GM18858 (cell line): Measurements from ENCODE around the gene RUNX1.

Experiments used
- ATAC-seq: cut with Tn5 transposase; IDR thresholded peaks from one replicate; pipeline ENCODE4 v1.9.1; 2021; ENCODE audit not compliant: unreplicated experiment

The RUNX1 gene

DNA sequence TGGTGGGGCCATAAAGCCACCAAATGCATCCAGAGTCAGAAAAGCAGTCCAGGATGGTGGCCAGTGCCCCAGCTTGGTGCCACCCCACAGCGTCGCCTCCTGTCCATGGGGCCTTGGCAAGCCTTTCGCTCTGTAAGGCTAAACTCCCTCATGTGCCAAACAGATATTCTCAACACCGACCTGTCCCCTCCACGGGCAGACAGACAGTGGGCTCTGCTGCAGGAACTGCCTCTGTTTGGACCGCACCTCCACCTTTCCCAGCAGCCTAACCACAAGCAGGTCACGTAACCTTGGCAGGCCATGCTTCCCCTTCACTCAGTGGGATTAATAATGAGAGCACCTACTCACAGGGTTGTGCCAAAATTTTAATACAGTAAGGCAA lies 11.7 kb downstream of the RUNX1 start:
- ATAC-seq = no peak

DNA sequence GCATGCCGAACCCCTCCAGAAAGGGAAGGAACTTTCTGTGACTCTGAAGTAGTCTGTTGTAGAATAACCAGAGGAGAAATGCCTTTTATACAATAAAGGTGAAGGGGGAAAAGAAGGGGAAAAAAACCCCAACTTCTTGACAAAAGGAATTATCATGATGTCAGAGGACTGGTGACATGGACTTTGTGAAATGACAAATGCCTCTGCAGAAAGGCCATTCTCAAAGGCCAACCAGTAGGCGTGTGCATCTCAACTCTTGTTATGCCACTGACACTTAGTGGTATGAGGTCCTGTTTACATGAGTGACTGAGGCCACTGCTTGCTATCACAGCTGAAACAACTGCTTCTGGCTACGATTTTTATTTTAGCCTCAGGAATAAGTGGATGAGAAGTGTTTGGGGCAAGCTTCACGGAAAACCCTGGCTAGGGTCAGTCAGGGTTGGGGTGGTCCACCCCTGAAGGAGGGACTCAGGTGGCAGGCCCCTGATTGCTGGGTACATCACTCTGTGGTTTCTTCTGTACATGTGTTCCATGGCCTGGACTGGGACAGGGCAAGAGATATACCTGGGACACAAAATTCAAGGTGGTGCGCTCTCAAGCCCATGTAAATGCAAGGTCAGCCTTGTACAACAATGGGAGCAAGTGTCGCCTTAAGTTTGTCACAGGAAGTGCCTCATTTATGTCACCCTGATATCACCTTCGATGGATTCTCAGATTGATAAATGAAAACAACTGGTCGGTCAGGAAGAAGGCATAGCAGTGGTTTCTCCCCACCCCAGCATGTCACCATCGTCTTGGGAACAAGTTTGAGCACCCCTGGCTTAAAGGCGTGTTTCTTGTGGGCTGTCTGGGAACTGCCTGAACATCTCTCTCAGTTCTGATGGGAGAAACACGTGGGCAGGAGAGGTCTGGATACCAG lies 12.4 kb downstream of the RUNX1 start:
- ATAC-seq = no peak

DNA sequence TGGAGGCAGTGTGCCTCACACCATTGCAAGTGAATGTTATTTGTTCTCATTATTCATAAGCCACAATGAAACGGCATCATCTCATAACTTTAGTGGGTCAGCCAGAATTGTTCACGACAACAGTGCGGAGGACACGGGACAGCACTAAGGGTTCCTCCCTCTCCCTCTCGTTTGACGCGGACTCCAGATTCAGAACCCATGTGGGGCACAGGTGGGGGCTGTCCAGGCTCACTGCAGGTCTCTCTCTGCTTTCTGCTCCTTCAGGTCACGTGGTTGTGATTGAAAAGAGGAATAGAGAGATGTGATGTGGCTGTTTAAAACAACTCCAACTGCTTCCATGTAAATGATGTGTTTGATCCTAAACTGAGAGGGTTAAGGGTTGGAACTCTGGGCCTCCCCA lies 13.5 kb downstream of the RUNX1 start:
- no peak for ATAC-seq

DNA sequence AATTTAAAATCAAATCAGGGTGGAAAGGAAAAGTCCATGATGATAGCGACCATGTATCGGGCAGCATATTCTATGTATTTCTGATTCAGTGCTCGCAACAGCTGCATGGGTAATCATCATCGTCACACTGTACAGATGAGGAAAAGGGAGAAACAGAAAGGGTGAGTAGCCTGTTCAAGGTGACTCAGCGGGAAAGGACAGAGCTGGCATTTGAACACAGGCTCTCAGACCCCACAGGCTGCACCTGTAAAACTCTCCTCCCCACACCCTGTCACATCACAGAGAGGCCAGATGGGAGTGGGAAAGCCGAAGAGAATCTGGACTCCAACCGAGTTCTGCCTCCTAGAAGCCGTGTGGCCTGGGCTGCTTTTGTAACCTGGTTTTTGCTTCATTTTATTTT lies 14.0 kb downstream of the RUNX1 start:
- no peak for ATAC-seq

DNA sequence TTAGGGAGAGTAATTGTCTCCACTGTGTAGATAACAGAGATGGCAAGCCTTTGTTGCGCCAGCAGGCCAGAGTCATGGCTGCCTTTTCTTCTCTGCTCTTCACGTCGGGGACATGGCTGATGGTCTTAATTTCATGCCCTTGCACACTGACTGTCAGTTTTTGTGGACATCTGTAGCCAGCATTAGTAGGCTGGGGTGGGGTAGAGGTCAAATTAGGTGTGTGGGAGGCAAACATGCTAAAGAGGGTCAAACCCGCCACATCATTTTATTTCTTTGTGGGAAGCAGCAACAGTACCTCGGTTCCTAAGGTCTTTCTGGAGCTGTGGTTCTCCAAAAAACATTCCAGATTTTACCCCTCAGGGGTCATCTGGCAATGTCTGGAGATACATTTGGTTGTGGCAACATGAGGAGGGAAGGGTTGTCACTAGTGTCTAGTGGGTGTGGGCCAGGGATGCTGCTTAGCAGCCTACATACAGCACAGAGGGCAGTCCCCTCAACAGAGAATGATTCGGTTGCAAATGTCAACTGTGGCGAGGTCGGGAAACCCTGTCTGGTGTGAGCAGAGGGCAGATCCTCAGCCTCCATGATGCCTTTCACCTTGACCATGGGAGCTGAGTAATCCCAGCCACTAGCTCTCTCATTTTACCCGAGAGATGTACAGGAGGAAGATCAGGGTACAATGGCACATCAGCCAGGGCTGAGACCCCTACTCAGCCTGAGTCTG lies 14.7 kb downstream of the RUNX1 start:
- ATAC-seq = no peak

DNA sequence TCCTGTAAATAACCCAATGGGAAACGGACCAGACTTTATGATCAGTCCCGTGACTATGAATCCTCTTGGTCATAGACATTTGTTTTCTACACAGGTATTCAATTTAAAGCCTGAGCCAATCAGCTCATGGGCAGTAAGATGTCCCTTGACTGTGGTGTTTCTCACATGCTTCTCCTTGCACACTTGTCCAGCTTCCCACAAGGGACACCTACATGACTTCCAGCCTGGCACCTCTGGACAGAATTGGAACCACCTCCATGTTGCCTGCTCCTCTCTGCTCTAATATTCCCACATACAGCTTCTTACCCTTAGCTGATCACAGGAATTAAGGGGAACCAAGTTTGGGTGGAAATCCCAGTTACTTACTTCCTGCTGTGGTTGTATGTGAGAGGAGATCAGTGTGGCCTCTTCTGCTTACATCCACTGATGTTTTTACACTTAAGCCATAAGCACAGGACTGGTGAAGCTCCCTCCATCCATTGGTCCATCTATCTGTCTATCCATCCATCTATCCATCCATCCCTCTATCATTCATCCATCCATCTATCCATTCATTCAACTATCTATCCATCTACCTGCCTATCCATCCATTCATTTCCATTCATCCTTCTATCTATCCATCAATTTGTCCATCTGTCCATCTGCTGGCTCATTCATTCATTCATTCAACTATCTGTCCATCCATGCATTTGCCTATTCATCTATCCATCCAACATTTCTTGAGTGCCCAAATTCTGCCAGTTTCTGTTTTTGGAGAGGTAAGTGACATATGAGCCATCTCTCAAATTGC lies 16.4 kb downstream of the RUNX1 start:
- ATAC-seq = no peak

DNA sequence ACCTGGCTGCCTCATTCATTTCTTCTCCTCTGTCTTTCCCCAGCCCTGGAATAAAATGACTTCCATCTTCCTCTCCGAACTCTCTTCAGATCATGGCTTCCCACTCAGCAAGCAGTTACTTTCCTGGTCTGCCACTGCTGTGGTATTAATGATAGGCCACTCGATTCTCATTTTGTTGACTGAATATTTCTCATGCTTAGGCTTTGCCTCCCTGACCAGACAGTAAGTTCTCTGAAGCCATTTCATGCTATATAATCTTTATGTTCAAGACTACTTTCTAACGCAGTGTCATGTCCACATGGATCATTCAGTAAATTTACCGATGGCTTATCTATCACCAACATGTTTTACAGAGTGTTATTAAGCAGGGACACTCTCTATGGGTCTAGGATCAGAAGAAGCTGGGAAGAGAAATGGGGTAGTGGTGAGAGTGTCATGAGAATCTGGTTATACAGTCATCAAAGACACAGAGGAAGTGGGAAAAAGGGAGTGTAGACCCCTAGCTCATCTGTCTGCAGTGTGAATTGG lies 20.6 kb downstream of the RUNX1 start:
- ATAC-seq = no peak

DNA sequence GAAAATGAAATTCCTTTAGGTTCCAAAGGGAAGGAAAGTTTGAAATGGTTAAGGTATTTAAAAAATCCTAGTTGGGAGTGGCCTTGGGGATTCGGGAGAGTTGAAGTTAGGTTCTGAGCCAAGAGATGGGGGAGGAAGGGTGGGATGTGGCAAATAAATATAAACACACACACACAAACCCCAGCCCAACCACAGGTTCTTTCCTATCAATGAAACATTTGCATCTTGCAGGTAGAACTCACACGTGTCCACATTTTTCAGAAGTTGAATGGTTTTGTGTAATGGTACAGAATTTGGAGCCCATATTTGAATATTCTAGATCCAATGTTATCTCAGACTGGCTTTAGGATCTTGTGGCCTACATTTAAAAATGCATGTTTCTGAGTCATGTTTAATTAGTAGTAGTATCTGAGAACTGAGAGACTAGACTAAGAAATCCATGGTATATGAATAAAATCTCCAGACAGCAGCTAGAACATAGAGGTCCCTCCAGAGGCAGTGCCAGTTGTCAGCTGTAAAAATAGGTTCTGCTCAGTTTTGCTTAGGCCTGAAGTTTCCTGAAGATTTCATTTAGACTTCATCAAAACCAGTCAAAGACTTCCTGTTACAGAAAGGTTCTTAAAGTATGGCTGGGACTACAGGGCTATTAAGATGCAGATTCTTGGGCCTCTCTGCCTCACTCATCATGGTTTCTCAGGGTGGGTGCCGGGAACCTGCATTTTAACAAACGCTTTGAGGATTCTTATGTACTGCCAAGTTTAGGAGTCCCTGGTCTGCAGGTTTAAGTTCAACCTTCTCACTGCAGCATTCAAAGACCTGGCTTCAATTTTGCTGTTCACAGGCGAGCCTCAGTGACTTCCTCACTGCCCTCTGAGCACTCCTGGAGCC lies 21.3 kb downstream of the RUNX1 start:
- no peak for ATAC-seq

DNA sequence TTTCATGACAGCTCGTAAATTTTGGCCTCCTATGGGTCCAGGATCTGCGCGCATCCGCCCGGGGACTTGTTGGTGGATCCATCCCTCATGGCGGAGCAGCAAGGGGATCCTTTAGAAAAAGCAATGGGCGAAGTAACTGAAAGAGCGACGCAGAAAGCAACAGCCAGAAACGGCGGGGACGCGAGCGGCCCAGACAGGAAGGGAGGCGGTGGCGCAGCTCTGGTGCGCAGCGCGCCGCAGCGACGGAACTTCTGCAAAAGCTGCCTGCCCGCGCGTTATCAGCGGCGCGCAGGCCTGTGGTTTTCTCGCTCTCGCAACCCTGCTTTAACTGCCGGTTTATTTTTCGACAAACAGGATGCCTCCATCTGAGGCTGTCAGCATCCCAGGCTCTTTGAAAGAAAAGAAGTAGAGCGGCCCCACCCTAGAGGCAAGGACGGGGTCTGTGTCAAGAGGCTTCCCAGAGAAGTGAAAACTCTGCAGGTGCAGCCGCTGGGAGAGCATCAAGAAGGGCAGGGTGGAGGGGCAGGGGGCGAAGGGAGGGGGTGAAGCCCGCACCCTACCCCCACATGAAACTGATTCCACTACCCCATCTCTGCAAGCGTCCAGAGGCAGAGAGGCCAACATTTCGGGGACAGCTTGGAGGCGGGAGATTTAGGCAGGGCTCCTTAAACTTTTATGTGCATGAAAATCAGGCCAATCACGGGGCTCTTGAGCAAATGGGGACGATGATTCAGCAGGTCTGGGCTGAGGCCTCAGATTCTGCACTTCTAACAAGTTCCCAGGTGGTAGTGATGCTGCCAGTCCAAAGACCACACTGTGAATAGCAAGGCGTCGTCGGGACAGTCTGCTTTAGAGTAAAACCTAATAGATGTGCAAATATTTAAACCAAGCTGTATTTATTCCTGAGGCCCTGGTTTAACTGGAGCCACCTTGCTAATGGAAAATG lies 22.2 kb downstream of the RUNX1 start:
- ATAC-seq = peak; percentile 57

DNA sequence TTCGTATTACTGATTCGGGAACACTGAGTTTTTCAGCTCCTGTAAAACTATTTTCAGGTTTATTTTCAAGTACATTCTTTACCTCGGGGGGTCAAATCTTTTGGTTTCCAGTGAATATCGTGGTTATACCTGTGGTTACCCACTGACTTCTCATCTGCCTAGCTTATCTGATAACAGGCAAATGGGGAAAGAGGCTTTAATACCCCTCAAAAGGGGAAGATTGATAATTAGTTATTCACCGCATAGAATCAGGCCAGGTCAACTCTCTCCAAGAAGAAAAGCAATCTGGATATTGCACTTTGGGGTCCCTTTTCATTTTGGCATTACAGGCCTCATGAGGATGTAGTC lies 23.0 kb downstream of the RUNX1 start:
- ATAC-seq = no peak

DNA sequence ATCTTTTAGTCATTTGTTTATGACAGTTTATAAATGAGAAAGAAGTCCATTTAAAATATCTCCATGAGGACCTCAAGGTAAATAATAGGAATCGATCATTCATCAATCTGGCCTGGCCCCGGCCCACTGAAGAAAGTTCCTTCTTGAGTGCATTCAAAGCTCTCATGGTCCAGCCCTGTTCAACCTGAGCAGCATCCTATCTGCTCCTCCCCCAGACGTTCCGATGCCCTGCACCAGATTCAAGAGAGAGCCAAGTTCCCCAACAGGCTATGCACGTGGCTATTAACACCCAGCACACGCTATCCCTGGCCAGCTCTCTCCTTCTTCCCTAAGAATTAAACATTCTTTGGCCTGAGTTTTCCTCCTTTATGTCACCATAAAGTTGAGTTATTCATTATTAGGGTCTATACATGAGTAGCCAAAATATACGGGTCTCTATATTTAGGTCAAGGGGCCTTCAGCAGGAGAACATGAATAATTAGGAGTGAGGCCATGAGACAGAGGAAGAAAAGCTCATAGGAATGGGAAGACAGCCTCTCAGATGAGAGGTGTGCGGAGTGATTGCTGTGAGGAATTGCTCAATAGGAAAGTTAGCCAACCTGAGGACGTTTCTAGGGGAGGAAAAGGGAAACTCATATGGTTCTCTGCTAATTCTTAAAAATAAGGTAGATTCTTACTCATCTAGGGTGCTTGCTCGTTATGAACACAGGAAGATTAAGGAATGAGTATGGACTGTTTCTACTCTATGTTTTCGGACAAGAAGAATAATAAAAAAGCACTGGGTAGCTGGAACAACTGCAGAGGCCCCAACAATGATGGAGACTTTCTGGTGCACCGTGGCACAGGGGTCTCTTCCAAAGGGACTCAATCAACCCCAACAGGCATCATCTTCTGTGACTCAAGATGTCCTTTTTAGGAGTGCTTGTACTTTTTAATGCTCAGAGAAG lies 23.6 kb downstream of the RUNX1 start:
- no peak for ATAC-seq

DNA sequence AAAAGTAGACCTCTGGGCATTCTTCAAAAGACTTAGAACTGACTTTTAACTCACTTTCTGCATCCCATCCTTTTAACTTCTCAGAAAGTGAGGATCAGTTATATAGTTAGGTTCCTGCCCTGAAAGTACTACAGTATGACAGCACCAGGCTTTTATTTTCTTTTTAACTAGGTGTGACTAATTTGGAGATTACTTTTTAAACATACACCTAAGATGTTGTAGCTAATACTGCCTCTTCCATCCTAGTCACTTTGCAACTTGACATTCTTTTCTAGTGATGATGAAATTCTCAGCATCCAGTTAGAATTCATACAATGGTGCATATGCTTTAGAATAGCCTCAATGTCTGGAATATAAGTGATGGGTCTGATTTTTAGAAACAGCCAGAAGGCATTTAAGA lies 24.6 kb downstream of the RUNX1 start:
- no peak for ATAC-seq

DNA sequence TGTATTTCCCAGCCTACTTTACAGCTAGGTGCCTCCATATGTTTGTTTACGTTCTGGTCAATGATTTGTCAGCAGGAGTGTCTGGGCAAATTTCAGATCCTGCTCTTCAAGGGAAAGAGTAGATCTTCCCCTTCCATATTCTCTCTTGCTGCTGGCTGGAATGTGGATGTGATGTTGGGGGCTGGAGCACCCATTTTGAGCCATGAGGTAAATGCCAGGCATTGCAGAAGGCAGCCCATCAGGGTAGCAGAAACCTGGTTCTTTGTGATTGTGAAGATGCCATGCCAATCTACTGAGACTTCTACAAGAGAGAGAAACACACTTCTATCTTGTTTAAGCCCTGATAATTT lies 25.1 kb downstream of the RUNX1 start:
- no peak for ATAC-seq

DNA sequence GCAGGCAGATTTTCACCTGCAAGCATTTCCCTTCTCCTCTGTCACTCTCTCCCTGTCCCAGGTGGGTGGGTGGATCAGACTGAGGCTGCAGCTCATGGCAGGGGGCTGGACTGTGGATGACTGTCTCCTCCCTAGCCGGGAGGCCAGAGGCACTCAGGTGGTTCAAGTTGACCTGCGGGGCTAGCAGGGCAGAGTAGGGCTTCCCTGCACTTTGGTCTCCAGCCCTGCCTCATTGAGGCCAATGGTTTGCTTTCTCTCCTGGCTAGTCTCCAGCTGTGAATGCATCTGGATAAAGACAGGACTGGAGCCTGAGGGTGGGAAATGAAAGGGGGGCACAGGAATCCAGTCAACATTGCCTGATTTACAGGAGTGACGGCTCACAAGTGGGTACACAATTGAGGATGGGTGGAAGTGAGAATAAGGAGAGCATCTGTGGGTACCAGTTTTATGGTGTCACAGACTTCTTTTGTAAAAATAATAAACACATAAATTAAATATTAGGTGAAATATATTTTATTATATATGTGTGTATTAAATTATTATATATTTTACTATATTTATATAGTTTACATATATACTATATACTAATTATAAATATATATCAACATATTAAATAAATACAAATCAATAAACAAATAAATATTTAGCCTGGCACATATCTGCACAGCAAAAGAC lies 25.6 kb downstream of the RUNX1 start:
- ATAC-seq = no peak

DNA sequence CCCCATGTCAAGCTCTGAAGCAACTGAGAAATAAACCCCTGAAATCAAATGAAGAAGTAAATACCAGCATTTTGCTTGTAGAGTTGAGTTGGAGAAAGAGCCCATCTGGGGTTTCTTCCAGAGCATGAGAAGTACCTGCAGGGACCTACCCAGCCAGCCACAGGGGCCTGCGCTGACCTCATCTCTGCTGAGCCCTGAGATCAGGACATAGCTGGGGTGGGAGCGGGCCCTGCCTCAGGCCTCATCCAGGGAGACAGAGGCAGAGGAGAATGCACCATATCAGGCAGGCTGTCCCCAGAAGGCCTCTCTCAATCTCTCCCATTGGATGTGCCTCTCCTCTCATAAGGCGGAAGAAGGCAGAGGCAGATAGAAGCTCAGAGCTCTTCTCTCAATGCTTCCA lies 27.6 kb downstream of the RUNX1 start:
- no peak for ATAC-seq

DNA sequence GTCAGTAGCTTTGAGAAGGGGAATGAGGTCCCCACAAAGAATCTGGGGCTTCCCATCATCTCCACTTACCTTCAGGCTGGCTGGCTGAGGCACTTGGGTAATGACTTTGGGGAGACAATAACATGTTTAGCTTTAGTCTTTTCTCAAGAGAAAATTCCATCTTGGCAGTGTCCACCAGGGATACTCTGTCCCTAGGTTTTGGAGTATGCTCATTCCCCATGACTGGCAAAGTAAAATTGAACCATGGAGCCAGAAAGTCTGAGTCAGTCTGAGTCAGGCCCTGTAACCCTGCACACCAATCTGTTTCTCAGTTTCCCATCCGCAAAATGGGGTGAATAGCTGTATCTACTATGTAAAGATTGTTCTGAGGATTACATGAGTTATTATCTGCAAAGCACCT lies 28.2 kb downstream of the RUNX1 start:
- no peak for ATAC-seq

DNA sequence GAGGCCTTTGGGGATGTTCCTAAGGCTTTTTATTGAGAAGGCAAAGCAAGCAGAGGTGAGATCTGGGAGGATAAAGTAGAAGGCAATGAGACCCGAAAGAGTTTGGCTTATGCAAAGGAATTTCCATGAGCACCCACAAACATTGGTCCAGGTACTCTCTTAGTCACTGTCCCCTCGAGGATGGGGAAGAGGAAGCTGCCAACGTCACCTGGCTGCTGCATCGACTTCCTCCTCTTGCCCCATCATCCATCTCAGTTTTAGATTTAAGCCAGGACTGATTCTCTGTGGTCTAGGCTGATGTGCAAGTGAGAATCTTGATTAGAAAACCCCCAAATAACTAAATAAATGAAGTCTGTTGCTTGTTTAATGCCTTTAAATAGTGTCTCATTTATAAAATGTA lies 28.7 kb downstream of the RUNX1 start:
- no peak for ATAC-seq

DNA sequence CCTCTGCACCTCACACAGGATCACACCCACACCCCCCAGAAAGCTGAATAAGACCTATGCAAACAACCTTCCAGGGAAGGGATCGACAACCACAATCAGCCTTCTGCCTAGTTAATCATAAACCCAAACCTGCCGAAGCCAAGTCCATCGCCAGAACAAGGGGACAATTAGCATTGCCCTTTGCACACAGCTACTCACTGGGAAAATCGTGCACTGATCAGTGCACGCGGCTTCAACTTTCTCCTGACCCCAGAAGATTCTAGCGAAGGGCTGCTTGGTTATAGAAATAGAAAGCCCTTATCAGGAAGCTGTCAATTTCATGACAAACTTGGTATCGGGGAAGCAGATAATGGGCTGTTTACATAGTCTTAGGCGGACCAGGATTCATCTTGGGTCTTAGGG lies 29.5 kb downstream of the RUNX1 start:
- ATAC-seq = no peak
